ENCODE data around the gene RNF181. TPM values are rescaled to one million over a fixed set of nuclear protein-coding genes. Genes with fewer than 3 reads are reported as not detected.

RNF181 gene
- total and polyA plus RNA-seq, 2 of the 13 experiments (the other 11 are each of a cell fraction or from before 2014, with no cell fraction given), result 224 to 578 TPM

- TF ChIP-seq PTBP1 (IDR thresholded peaks at IDR 0.05; ENCODE audit: low read depth, low read length, poor library complexity, severe bottlenecking) (no peak), KLF6 (CRISPR knock-in tag; IDR thresholded peaks at IDR 0.05) (peak; percentile 94), MBNL3 (CRISPR knock-in tag; conservative IDR thresholded peaks at IDR 0.05) (no peak), ZNF713 (CRISPR knock-in tag; IDR thresholded peaks at IDR 0.05) (peak; percentile 74), ISL2 (CRISPR knock-in tag; IDR thresholded peaks at IDR 0.05) (no peak), ZSCAN21 (CRISPR knock-in tag; IDR thresholded peaks at IDR 0.05; ENCODE audit: borderline replicate concordance) (no peak; the same call in 1 of the 2 replicates), FOXO1 (CRISPR knock-in tag; IDR thresholded peaks at IDR 0.05) (peak; percentile 37; the same call in 1 of the 2 replicates), ZNF510 (CRISPR knock-in tag; IDR thresholded peaks at IDR 0.05; ENCODE audit: low read depth) (0 out of 2 replicates have a peak, but pooled peaks have one; percentile 63), FOSL1 (CRISPR knock-in tag; IDR thresholded peaks at IDR 0.05; ENCODE audit: borderline replicate concordance) (no peak), ZNF749 (CRISPR knock-in tag; IDR thresholded peaks at IDR 0.05; ENCODE audit: borderline replicate concordance) (peak; percentile 93; the same call in 1 of the 2 replicates), ZFP36L1 (CRISPR knock-in tag; IDR thresholded peaks at IDR 0.05) (0 out of 2 replicates have a peak, but pooled peaks have one; percentile 68), ZNF235 (CRISPR knock-in tag; IDR thresholded peaks at IDR 0.05; ENCODE audit: borderline replicate concordance) (peak; percentile 82; the same call in 1 of the 2 replicates), ZNF740 (CRISPR knock-in tag; IDR thresholded peaks at IDR 0.05) (0 out of 2 replicates have a peak, but pooled peaks have one; percentile 22), RBAK (CRISPR knock-in tag; IDR thresholded peaks at IDR 0.05) (no peak), ZNF788 (CRISPR knock-in tag; IDR thresholded peaks at IDR 0.05; ENCODE audit: borderline replicate concordance) (peak; percentile 94; the same call in 1 of the 2 replicates), ZIK1 (CRISPR knock-in tag; IDR thresholded peaks at IDR 0.05; ENCODE audit: borderline replicate concordance, low read depth) (peak; percentile 66; the same call in 1 of the 2 replicates)
- TF ChIP-seq, protein P1, sequence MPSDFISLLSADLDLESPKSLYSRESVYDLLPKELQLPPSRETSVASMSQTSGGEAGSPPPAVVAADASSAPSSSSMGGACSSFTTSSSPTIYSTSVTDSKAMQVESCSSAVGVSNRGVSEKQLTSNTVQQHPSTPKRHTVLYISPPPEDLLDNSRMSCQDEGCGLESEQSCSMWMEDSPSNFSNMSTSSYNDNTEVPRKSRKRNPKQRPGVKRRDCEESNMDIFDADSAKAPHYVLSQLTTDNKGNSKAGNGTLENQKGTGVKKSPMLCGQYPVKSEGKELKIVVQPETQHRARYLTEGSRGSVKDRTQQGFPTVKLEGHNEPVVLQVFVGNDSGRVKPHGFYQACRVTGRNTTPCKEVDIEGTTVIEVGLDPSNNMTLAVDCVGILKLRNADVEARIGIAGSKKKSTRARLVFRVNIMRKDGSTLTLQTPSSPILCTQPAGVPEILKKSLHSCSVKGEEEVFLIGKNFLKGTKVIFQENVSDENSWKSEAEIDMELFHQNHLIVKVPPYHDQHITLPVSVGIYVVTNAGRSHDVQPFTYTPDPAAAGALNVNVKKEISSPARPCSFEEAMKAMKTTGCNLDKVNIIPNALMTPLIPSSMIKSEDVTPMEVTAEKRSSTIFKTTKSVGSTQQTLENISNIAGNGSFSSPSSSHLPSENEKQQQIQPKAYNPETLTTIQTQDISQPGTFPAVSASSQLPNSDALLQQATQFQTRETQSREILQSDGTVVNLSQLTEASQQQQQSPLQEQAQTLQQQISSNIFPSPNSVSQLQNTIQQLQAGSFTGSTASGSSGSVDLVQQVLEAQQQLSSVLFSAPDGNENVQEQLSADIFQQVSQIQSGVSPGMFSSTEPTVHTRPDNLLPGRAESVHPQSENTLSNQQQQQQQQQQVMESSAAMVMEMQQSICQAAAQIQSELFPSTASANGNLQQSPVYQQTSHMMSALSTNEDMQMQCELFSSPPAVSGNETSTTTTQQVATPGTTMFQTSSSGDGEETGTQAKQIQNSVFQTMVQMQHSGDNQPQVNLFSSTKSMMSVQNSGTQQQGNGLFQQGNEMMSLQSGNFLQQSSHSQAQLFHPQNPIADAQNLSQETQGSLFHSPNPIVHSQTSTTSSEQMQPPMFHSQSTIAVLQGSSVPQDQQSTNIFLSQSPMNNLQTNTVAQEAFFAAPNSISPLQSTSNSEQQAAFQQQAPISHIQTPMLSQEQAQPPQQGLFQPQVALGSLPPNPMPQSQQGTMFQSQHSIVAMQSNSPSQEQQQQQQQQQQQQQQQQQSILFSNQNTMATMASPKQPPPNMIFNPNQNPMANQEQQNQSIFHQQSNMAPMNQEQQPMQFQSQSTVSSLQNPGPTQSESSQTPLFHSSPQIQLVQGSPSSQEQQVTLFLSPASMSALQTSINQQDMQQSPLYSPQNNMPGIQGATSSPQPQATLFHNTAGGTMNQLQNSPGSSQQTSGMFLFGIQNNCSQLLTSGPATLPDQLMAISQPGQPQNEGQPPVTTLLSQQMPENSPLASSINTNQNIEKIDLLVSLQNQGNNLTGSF (CRISPR knock-in tag; IDR thresholded peaks at IDR 0.05), result no peak; the same call in 1 of the 2 replicates
- TF ChIP-seq, protein P2, sequence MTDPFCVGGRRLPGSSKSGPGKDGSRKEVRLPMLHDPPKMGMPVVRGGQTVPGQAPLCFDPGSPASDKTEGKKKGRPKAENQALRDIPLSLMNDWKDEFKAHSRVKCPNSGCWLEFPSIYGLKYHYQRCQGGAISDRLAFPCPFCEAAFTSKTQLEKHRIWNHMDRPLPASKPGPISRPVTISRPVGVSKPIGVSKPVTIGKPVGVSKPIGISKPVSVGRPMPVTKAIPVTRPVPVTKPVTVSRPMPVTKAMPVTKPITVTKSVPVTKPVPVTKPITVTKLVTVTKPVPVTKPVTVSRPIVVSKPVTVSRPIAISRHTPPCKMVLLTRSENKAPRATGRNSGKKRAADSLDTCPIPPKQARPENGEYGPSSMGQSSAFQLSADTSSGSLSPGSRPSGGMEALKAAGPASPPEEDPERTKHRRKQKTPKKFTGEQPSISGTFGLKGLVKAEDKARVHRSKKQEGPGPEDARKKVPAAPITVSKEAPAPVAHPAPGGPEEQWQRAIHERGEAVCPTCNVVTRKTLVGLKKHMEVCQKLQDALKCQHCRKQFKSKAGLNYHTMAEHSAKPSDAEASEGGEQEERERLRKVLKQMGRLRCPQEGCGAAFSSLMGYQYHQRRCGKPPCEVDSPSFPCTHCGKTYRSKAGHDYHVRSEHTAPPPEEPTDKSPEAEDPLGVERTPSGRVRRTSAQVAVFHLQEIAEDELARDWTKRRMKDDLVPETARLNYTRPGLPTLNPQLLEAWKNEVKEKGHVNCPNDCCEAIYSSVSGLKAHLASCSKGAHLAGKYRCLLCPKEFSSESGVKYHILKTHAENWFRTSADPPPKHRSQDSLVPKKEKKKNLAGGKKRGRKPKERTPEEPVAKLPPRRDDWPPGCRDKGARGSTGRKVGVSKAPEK (CRISPR knock-in tag; IDR thresholded peaks at IDR 0.05; ENCODE audit: borderline replicate concordance), result no peak
- TF ChIP-seq, protein P3, sequence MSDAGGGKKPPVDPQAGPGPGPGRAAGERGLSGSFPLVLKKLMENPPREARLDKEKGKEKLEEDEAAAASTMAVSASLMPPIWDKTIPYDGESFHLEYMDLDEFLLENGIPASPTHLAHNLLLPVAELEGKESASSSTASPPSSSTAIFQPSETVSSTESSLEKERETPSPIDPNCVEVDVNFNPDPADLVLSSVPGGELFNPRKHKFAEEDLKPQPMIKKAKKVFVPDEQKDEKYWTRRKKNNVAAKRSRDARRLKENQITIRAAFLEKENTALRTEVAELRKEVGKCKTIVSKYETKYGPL (CRISPR knock-in tag; IDR thresholded peaks at IDR 0.05), result no peak; the same call in 1 of the 2 replicates
These were observed 34.0 kb upstream of the RNF181 start, which contains the start of gene GGCX (continued) for GRCh38 chr2:85561280-85562212.
